GM23338 (cell line): ENCODE measurements around the gene ZBTB45. TPM values are rescaled to one million over a fixed set of nuclear protein-coding genes. Genes with fewer than 3 reads are reported as not detected.

Experiments
- ATAC-seq: fragments of 200-7000 bp; cut with Tn5 transposase; 3 replicates; pipeline ENCODE4 v1.9.1; 2020
- DNase-seq: peaks from one replicate; pipeline ENCODE4 v3.0.0-alpha.2; 2015; ENCODE audit warnings: low spot score
- H2AFZ ChIP-seq: fragments of 200-600 bp; sonication (generic); 2 replicates; pipeline ENCODE4 v1.8.0; 2016; ENCODE audit warnings: antibody characterized with exemption, mild to moderate bottlenecking, moderate library complexity
- H3F3A ChIP-seq: fragments of 200-600 bp; sonication (generic); replicated peaks from 2 replicates; pipeline ENCODE4 v1.8.0; 2017; ENCODE audit warnings: antibody characterized with exemption, mixed run types, low read depth
- H3K27ac ChIP-seq: fragments of 200-600 bp; sonication (generic); 2 replicates; pipeline ENCODE4 v1.6.1; 2016; ENCODE audit warnings: low read depth
- H3K27me3 ChIP-seq: fragments of 200-600 bp; sonication (generic); 2 replicates; pipeline ENCODE4 v1.8.0; 2016; ENCODE audit warnings: mild to moderate bottlenecking, mixed run types, moderate library complexity; ENCODE audit not compliant: insufficient read depth
- H3K36me3 ChIP-seq: fragments of 200-600 bp; sonication (generic); 2 replicates; pipeline ENCODE4 v1.8.0; 2016; ENCODE audit warnings: mild to moderate bottlenecking; ENCODE audit not compliant: insufficient read depth
- H3K4me1 ChIP-seq: fragments of 200-600 bp; sonication (generic); 2 replicates; pipeline ENCODE4 v1.8.0; 2016; ENCODE audit warnings: mild to moderate bottlenecking, moderate library complexity; ENCODE audit not compliant: insufficient read depth
- H3K4me2 ChIP-seq: fragments of 200-600 bp; sonication (generic); 2 replicates; pipeline ENCODE4 v1.7.1; 2017; ENCODE audit warnings: mixed run types
- H3K4me3 ChIP-seq: fragments of 200-600 bp; sonication (generic); 2 replicates; pipeline ENCODE4 v1.6.1; 2016; ENCODE audit warnings: mixed run types
- H3K79me2 ChIP-seq: fragments of 200-600 bp; sonication (generic); replicated peaks from 2 replicates; pipeline ENCODE4 v1.8.0; 2017; ENCODE audit warnings: mild to moderate bottlenecking; ENCODE audit not compliant: insufficient read depth
- H3K9me2 ChIP-seq: fragments of 200-600 bp; sonication (generic); 2 replicates; pipeline ENCODE4 v1.8.0; 2017; ENCODE audit not compliant: insufficient read depth
- H4K20me1 ChIP-seq: fragments of 200-600 bp; sonication (generic); replicated peaks from 2 replicates; pipeline ENCODE4 v1.8.0; 2017; ENCODE audit warnings: mild to moderate bottlenecking; ENCODE audit not compliant: insufficient read depth
- H3K27ac Mint-ChIP-seq: 2 replicates; pipeline ENCODE4 v1.8.0; 2020; ENCODE audit warnings: inconsistent platforms, mild to moderate bottlenecking, moderate library complexity, mixed read lengths
- H3K27me3 Mint-ChIP-seq: 3 replicates; pipeline ENCODE4 v1.8.0; 2022; ENCODE audit warnings: low read depth, mild to moderate bottlenecking, moderate library complexity, mixed read lengths, inconsistent platforms; ENCODE audit not compliant: insufficient read depth, poor library complexity
- H3K36me3 Mint-ChIP-seq: 3 replicates; pipeline ENCODE4 v1.8.0; 2021; ENCODE audit warnings: low read depth, mild to moderate bottlenecking, inconsistent platforms, moderate library complexity, mixed read lengths
- H3K4me1 Mint-ChIP-seq: 3 replicates; pipeline ENCODE4 v1.8.0; 2020; ENCODE audit warnings: mild to moderate bottlenecking, inconsistent platforms, mixed read lengths
- H3K4me3 Mint-ChIP-seq: 3 replicates; pipeline ENCODE4 v1.8.0; 2021; ENCODE audit warnings: moderate library complexity, mild to moderate bottlenecking, inconsistent platforms, mixed read lengths
- H3K9me3 Mint-ChIP-seq: 3 replicates; pipeline ENCODE4 v1.8.0; 2020; ENCODE audit warnings: moderate library complexity, mild to moderate bottlenecking, inconsistent platforms, mixed read lengths
- CREB1 ChIP-seq: fragments of 250-450 bp; sonication (Bioruptor Pico); IDR thresholded peaks from 2 replicates; pipeline ENCODE4 v1.5.0; 2020; ENCODE audit warnings: low read depth, mild to moderate bottlenecking, moderate library complexity
- EZH2 ChIP-seq: fragments of 200-600 bp; sonication (generic); IDR thresholded peaks from one replicate; pipeline ENCODE4 v1.8.0; 2017; ENCODE audit warnings: antibody characterized with exemption, mild to moderate bottlenecking, low read depth; ENCODE audit not compliant: unreplicated experiment
- EZH2phosphoT487 ChIP-seq: fragments of 200-600 bp; sonication (generic); IDR thresholded peaks from one replicate; pipeline ENCODE4 v1.8.1; 2018; ENCODE audit warnings: antibody characterized with exemption; ENCODE audit not compliant: unreplicated experiment
- JUNB ChIP-seq: IDR thresholded peaks from one replicate; pipeline ENCODE4 v1.6.1; 2016; ENCODE audit warnings: antibody characterized with exemption; ENCODE audit not compliant: unreplicated experiment
- POLR2AphosphoS5 ChIP-seq: IDR thresholded peaks from 2 replicates; pipeline ENCODE4 v1.6.1; 2016; ENCODE audit warnings: antibody characterized with exemption, low read depth
- STAT1 ChIP-seq: IDR thresholded peaks from one replicate; pipeline ENCODE4 v1.6.1; 2016; ENCODE audit warnings: antibody characterized with exemption; ENCODE audit not compliant: unreplicated experiment
- ZNF114 ChIP-seq: fragments of 250-450 bp; sonication (Bioruptor Pico); IDR thresholded peaks from 2 replicates; pipeline ENCODE4 v1.5.0; 2020; ENCODE audit warnings: mild to moderate bottlenecking, moderate library complexity
- ZNF331 ChIP-seq: fragments of 250-450 bp; sonication (Bioruptor Pico); IDR thresholded peaks from 2 replicates; pipeline ENCODE4 v1.5.0; 2020; ENCODE audit warnings: low read depth, mild to moderate bottlenecking, moderate library complexity
- polyA plus RNA-seq: library from polyadenylated mRNA; unstranded; fragments of >200 nt; fragmentation: Nextera tagmentation; extraction: Ambion mirVana; gene quantifications from 2 replicates; pipeline ENCODE4 v1.2.1, GENCODE V29; 2016
- total RNA-seq: library from RNA; depleted of rRNA; stranded (reverse); fragments of >200 nt; shearing (Covaris generic); gene quantifications from 2 replicates; pipeline ENCODE4 v1.2.3, GENCODE V29; 2014
- TF ChIP-seq, protein P1 (sequence below): IDR thresholded peaks from 2 replicates; pipeline ENCODE4 v1.6.1; 2016; ENCODE audit warnings: antibody characterized with exemption
- TF ChIP-seq, protein P2 (sequence below): IDR thresholded peaks from one replicate; pipeline ENCODE4 v1.6.1; 2018; ENCODE audit warnings: antibody characterized with exemption; ENCODE audit not compliant: unreplicated experiment
- TF ChIP-seq, protein P3 (sequence below), 2 experiments: fragments of 200-600 bp in 1 of 2; sonication (generic) in 1 of 2; conservative IDR thresholded peaks; 2 replicates each; pipeline versions ENCODE4 v1.5.1 to v1.6.1; 2016 to 2017; ENCODE audit warnings: antibody characterized with exemption in 2 of 2, low read depth in 2 of 2, mild to moderate bottlenecking in 2 of 2, moderate library complexity in 1 of 2

ZBTB45 gene
- total and polyA plus RNA-seq, 2 experiments from 2014 or later = 9.5 to 10.4 TPM

DNA sequence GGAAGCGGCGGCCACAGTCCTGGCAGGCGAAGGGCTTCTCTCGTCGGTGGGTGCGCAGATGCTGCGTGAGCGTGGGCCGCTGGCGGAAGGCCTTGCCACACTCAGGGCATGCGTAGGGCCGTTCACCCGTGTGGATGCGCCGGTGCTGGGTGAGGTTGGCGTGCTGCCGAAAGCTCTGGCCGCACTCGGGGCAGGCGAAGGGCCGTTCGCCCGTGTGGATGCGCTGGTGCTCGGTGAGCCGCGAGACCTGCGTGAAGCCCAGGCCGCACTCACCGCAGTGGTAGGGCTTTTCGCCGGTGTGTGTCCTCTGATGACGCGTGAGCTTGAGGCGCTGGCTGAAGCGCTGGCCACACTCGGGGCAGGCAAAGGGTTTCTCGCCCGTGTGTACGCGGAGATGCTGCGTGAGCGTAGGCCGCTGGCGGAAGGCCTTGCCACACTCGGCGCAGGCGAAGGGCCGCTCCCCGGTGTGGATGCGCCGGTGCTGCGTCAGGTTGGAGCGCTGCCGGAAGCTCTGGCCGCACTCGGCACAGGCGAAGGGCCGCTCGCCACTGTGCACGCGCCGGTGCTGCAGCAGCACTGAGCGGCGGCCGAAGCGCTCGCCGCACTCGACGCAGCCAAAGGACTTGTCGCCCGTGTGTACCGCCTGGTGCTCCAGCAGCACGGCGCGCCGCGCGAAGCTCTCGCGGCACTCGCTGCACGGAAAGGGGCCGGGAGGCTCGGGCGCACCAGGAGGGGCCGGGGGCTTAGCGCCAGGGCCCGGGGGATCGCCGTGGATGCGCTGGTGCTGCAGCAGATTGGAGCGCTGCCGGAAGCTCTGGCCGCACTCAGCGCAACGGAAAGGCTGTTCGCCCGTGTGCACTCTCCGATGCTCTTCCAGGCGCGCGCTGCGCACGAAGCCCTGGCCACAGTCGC lies 42.8 kb upstream of the ZBTB45 start (continued):
- TF ChIP-seq ZNF331 = no peak
- TF ChIP-seq, protein P1, sequence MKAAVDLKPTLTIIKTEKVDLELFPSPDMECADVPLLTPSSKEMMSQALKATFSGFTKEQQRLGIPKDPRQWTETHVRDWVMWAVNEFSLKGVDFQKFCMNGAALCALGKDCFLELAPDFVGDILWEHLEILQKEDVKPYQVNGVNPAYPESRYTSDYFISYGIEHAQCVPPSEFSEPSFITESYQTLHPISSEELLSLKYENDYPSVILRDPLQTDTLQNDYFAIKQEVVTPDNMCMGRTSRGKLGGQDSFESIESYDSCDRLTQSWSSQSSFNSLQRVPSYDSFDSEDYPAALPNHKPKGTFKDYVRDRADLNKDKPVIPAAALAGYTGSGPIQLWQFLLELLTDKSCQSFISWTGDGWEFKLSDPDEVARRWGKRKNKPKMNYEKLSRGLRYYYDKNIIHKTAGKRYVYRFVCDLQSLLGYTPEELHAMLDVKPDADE = no peak
- TF ChIP-seq EZH2phosphoT487 = no peak
- TF ChIP-seq, protein P2, sequence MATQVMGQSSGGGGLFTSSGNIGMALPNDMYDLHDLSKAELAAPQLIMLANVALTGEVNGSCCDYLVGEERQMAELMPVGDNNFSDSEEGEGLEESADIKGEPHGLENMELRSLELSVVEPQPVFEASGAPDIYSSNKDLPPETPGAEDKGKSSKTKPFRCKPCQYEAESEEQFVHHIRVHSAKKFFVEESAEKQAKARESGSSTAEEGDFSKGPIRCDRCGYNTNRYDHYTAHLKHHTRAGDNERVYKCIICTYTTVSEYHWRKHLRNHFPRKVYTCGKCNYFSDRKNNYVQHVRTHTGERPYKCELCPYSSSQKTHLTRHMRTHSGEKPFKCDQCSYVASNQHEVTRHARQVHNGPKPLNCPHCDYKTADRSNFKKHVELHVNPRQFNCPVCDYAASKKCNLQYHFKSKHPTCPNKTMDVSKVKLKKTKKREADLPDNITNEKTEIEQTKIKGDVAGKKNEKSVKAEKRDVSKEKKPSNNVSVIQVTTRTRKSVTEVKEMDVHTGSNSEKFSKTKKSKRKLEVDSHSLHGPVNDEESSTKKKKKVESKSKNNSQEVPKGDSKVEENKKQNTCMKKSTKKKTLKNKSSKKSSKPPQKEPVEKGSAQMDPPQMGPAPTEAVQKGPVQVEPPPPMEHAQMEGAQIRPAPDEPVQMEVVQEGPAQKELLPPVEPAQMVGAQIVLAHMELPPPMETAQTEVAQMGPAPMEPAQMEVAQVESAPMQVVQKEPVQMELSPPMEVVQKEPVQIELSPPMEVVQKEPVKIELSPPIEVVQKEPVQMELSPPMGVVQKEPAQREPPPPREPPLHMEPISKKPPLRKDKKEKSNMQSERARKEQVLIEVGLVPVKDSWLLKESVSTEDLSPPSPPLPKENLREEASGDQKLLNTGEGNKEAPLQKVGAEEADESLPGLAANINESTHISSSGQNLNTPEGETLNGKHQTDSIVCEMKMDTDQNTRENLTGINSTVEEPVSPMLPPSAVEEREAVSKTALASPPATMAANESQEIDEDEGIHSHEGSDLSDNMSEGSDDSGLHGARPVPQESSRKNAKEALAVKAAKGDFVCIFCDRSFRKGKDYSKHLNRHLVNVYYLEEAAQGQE = no peak
- TF ChIP-seq, protein P3, sequence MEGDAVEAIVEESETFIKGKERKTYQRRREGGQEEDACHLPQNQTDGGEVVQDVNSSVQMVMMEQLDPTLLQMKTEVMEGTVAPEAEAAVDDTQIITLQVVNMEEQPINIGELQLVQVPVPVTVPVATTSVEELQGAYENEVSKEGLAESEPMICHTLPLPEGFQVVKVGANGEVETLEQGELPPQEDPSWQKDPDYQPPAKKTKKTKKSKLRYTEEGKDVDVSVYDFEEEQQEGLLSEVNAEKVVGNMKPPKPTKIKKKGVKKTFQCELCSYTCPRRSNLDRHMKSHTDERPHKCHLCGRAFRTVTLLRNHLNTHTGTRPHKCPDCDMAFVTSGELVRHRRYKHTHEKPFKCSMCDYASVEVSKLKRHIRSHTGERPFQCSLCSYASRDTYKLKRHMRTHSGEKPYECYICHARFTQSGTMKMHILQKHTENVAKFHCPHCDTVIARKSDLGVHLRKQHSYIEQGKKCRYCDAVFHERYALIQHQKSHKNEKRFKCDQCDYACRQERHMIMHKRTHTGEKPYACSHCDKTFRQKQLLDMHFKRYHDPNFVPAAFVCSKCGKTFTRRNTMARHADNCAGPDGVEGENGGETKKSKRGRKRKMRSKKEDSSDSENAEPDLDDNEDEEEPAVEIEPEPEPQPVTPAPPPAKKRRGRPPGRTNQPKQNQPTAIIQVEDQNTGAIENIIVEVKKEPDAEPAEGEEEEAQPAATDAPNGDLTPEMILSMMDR (conservative IDR thresholded peaks at IDR 0.05; ENCODE audit: low read depth in 2 of 2) = no peak
- TF ChIP-seq POLR2AphosphoS5 = 0 out of 2 replicates have a peak, but pooled peaks have one; percentile 6
- TF ChIP-seq JUNB = no peak
- TF ChIP-seq STAT1 = no peak
- TF ChIP-seq ZNF114 (CRISPR knock-in tag) = no peak

DNA sequence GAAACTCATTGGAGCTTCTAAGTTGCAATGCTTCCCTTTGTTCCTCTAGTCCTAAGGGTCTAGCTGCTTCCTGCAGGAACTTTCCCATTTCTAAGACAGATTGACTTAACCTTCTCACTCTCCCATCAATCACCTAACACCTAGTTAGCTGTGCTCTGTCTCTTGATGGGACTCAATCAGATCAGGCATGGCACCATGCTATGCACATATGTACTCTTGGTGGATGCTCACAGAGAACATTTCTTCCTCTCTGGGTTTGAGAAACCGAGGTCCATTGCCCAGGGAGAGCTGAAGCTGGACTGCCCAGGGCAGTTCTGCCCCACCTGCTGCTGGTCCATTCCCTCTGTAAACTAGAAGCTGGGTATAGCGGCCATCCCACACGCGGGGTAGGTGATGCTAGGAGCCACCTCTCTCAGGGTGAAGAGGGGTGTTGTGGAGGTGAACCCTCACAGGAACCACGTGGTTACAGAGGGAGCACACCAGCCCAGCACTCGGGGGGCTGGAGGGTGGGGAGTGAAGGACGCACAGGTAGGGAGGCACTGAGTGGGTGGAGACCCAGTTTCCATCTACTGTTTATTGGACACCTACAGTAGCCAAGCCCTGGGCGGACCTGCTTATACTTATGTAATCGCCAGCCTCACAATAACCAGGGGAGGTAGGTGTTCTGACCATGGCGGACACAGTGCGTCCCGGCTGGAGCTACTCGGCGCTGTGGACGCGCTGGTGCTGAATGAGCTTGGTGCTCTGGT lies 41.9 kb upstream of the ZBTB45 start:
- peak overlapping the region; percentile 93; the same call in 1 of the 2 replicates for H3K4me2 ChIP-seq
- H3K27ac ChIP-seq = no peak overlapping the region
- H3K4me3 ChIP-seq = peak overlapping the region; percentile 65; the same call in 1 of the 2 replicates
- Mint-ChIP-seq H3K27ac (no peak overlapping the region), H3K9me3 (no peaks in the 10 kb centered on the region), H3K4me1 (peaks cover 32% of the 10 kb centered on the region), H3K36me3 (peaks cover 32% of the 10 kb centered on the region), H3K27me3 (peaks cover 49% of the 10 kb centered on the region), H3K4me3 (peak overlapping the region; percentile 80)
- no peaks in the 10 kb centered on the region for H3K36me3 ChIP-seq
- H3K27me3 ChIP-seq = peaks cover 48% of the 10 kb centered on the region
- H3K4me1 ChIP-seq = peaks cover 14% of the 10 kb centered on the region; the same call in 1 of the 2 replicates
- no peaks in the 10 kb centered on the region; the same call in 1 of the 2 replicates for H4K20me1 ChIP-seq
- DNase-seq (no peak), ATAC-seq (no peak)
- peaks cover 16% of the 10 kb centered on the region for H3K79me2 ChIP-seq
- peaks cover 26% of the 10 kb centered on the region for H3F3A ChIP-seq
- H2AFZ ChIP-seq = no peak overlapping the region
- H3K9me2 ChIP-seq = peaks cover 5% of the 10 kb centered on the region; the same call in 1 of the 2 replicates
- TF ChIP-seq EZH2 (no peak), CREB1 (CRISPR knock-in tag) (no peak), STAT1 (no peak), ZNF114 (CRISPR knock-in tag) (no peak), EZH2phosphoT487 (no peak)
- TF ChIP-seq, protein P3 (conservative IDR thresholded peaks at IDR 0.05; ENCODE audit: low read depth in 2 of 2) = no peak
